Measurements from ENCODE around the gene ANTXR2.
"Not testable (repeated sequence)": the region's sequence is repeated elsewhere in the genome, so short reads cannot be mapped to it uniquely, and the experiment has no call there.

Gene ANTXR2

DNA sequence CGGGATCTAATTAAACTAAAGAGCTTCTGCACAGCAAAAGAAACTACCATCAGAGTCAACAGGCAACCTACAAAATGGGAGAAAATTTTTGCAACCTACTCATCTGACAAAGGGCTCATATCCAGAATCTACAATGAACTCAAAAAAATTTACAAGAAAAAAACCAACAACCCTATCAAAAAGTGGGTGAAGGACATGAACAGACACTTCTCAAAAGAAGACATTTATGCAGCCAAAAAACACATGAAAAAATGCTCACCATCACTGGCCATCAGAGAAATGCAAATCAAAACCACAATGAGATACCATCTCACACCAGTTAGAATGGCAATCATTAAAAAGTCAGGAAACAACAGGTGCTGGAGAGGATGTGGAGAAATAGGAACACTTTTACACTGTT lies 70.5 kb downstream of the ANTXR2 start:
- not testable (repeated sequence) for H3K27ac ChIP-seq (ENCODE audit: low read depth, low read length); H3K79me2 ChIP-seq (ENCODE audit: control insufficient read depth, insufficient read depth, low read length); H3K23ac ChIP-seq (ENCODE audit: low read length); H2BK120ac ChIP-seq (ENCODE audit: low read depth, low read length); H2BK15ac ChIP-seq (replicated peaks; ENCODE audit: low read depth); H4K8ac ChIP-seq (ENCODE audit: low read depth, low read length); H2AK5ac ChIP-seq (ENCODE audit: low read length); H3K18ac ChIP-seq (ENCODE audit: low read length); H3K9ac ChIP-seq (ENCODE audit: low read length); H3K27me3 ChIP-seq (ENCODE audit: insufficient read depth, low read length, poor library complexity); DNase-seq; H4K5ac ChIP-seq (ENCODE audit: low read length); H3K4me3 ChIP-seq (ENCODE audit: low read length); H3K4me1 ChIP-seq (ENCODE audit: control insufficient read depth, low read depth, low read length); H2BK5ac ChIP-seq (ENCODE audit: low read length); H3K4me2 ChIP-seq (ENCODE audit: low read length); H3K79me1 ChIP-seq (ENCODE audit: low read length); H3K36me3 ChIP-seq (ENCODE audit: control insufficient read depth, insufficient read depth, low read length); H3K4ac ChIP-seq (ENCODE audit: low read depth, low read length); H3K56ac ChIP-seq (ENCODE audit: low read length)
- WGBS (ENCODE audit: extremely low coverage, insufficient coverage, low lambda C conversion rate), result no CpG with 5 or more reads among the region's 1 CpG

DNA sequence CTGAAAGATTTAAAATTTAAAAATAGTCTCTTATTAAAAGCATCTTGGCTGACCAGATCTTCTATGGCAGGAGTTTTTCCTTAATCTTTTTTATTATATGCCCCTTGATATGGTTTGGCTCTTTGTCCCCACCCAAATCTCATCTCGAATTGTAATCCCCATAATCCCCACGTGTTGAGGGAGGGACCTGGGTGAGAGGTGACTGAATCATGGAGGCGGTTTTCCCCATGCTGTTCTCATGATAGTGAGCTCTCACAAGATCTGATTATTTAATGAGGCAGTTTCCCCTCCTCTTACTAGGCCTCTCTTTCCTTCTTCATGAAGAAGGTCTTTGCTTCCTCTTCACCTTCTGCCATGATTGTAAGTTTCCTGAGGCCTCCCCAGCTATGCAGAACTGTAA lies 74.0 kb downstream of the ANTXR2 start:
- H2BK15ac ChIP-seq (replicated peaks; ENCODE audit: low read depth); DNase-seq; H2BK120ac ChIP-seq (ENCODE audit: low read depth, low read length); H3K4me3 ChIP-seq (ENCODE audit: low read length); H3K4me2 ChIP-seq (ENCODE audit: low read length); H2BK5ac ChIP-seq (ENCODE audit: low read length); H3K79me2 ChIP-seq (ENCODE audit: control insufficient read depth, insufficient read depth, low read length); H3K4me1 ChIP-seq (ENCODE audit: control insufficient read depth, low read depth, low read length); H3K79me1 ChIP-seq (ENCODE audit: low read length); H3K27ac ChIP-seq (ENCODE audit: low read depth, low read length); H3K56ac ChIP-seq (ENCODE audit: low read length); H3K9ac ChIP-seq (ENCODE audit: low read length); H4K8ac ChIP-seq (ENCODE audit: low read depth, low read length); H4K5ac ChIP-seq (ENCODE audit: low read length); H3K4ac ChIP-seq (ENCODE audit: low read depth, low read length); H3K23ac ChIP-seq (ENCODE audit: low read length); H2AK5ac ChIP-seq (ENCODE audit: low read length); H3K36me3 ChIP-seq (ENCODE audit: control insufficient read depth, insufficient read depth, low read length); H3K18ac ChIP-seq (ENCODE audit: low read length); H3K27me3 ChIP-seq (ENCODE audit: insufficient read depth, low read length, poor library complexity): not testable (repeated sequence)
- WGBS (ENCODE audit: extremely low coverage, insufficient coverage, low lambda C conversion rate), result no CpG with 5 or more reads among the region's 3 CpGs

DNA sequence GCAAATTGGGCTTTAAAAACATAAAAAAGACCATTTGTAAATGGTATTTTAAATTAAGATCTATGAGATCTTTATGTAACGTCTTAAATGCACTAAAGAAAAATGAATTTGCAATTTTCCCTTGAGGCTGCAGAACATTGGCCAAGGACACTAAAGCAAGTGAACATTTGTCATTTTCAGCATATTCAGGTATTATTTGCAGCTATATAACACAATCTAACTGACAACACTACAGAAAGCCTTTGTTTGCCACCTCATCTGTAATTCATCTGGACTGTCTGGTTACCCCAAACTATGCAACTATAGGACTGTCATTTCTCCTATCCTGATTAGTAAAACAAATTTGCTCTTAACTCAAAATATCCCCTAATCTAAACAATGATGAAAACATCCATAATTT lies 74.8 kb downstream of the ANTXR2 start:
- DNase-seq, result no peak
- Histone ChIP-seq H3K4me2 (ENCODE audit: low read length) (no peak overlapping the region), H3K9ac (ENCODE audit: low read length) (no peak overlapping the region), H2AK5ac (ENCODE audit: low read length) (no peak overlapping the region), H2BK5ac (ENCODE audit: low read length) (no peak overlapping the region), H3K79me2 (ENCODE audit: control insufficient read depth, insufficient read depth, low read length) (no peaks in the 10 kb centered on the region), H3K4me1 (ENCODE audit: control insufficient read depth, low read depth, low read length) (no peaks in the 10 kb centered on the region), H3K23ac (ENCODE audit: low read length) (no peak overlapping the region), H2BK120ac (ENCODE audit: low read depth, low read length) (no peak overlapping the region), H4K5ac (ENCODE audit: low read length) (no peak overlapping the region), H3K4me3 (ENCODE audit: low read length) (no peak overlapping the region), H4K8ac (ENCODE audit: low read depth, low read length) (no peak overlapping the region), H3K56ac (ENCODE audit: low read length) (no peak overlapping the region), H3K18ac (ENCODE audit: low read length) (no peak overlapping the region), H3K4ac (ENCODE audit: low read depth, low read length) (no peak overlapping the region), H3K79me1 (ENCODE audit: low read length) (no peaks in the 10 kb centered on the region), H2BK15ac (replicated peaks; ENCODE audit: low read depth) (no peak overlapping the region), H3K27me3 (ENCODE audit: insufficient read depth, low read length, poor library complexity) (no peaks in the 10 kb centered on the region), H3K36me3 (ENCODE audit: control insufficient read depth, insufficient read depth, low read length) (no peaks in the 10 kb centered on the region), H3K27ac (ENCODE audit: low read depth, low read length) (no peak overlapping the region)
- WGBS (ENCODE audit: extremely low coverage, insufficient coverage, low lambda C conversion rate), result no CpG with 5 or more reads among the region's 1 CpG

DNA sequence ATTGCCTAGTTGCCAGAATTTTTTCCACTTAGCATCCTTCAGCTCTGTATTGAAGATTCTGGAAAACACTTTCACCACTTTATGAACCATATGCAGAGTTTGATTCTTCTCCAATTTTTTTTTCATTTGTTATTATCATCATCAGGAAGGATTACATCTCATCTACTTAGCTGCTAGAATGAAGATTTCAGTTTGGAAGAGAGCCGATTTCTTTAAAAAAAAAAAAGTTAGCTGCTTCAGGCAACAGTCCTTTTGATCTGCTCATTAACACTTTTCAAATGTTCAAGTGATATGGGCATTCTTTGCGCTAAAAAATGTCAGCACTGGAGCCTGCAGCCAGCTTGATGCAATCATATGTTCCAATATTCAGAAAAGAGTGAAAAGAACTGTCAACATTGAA lies 76.2 kb downstream of the ANTXR2 start:
- no peak overlapping the region for H3K9ac ChIP-seq (ENCODE audit: low read length)
- H3K27me3 ChIP-seq (ENCODE audit: insufficient read depth, low read length, poor library complexity), result no peaks in the 10 kb centered on the region
- H2BK120ac ChIP-seq (ENCODE audit: low read depth, low read length), result no peak overlapping the region
- no peaks in the 10 kb centered on the region for H3K79me1 ChIP-seq (ENCODE audit: low read length)
- H3K23ac ChIP-seq (ENCODE audit: low read length), result no peak overlapping the region
- no peaks in the 10 kb centered on the region for H3K36me3 ChIP-seq (ENCODE audit: control insufficient read depth, insufficient read depth, low read length)
- H3K4me1 ChIP-seq (ENCODE audit: control insufficient read depth, low read depth, low read length), result no peaks in the 10 kb centered on the region
- H4K5ac ChIP-seq (ENCODE audit: low read length), result no peak overlapping the region
- H3K4ac ChIP-seq (ENCODE audit: low read depth, low read length), result no peak overlapping the region
- no peak overlapping the region for H2AK5ac ChIP-seq (ENCODE audit: low read length)
- no peak for DNase-seq
- no peak overlapping the region for H2BK5ac ChIP-seq (ENCODE audit: low read length)
- no peak overlapping the region for H3K4me2 ChIP-seq (ENCODE audit: low read length)
- H3K18ac ChIP-seq (ENCODE audit: low read length), result no peak overlapping the region
- no peaks in the 10 kb centered on the region for H3K79me2 ChIP-seq (ENCODE audit: control insufficient read depth, insufficient read depth, low read length)
- no peak overlapping the region for H4K8ac ChIP-seq (ENCODE audit: low read depth, low read length)
- no peak overlapping the region for H3K4me3 ChIP-seq (ENCODE audit: low read length)
- H3K56ac ChIP-seq (ENCODE audit: low read length), result no peak overlapping the region
- H3K27ac ChIP-seq (ENCODE audit: low read depth, low read length), result no peak overlapping the region
- H2BK15ac ChIP-seq (replicated peaks; ENCODE audit: low read depth), result no peak overlapping the region
- no CpG with 5 or more reads among the region's 2 CpGs for WGBS (ENCODE audit: extremely low coverage, insufficient coverage, low lambda C conversion rate)

DNA sequence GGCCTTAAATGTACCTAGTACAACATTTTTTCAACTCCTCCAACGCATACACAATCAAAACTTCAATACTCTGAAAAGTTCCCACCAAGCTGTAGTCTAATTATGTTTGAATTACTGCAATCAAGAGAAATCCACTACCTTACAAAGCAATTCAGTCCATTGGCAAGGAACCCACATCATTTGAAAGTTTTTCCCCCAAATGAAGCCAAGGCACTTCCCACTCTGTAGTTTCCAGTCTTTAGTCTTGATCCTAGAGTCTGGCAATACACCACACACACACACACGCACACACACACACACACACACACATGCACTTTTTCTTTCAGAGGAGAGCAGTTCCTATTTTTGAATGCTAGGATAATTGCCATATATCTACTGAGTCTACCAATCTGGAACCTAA lies 79.6 kb downstream of the ANTXR2 start:
- Histone ChIP-seq H3K79me2 (ENCODE audit: control insufficient read depth, insufficient read depth, low read length) (no peaks in the 10 kb centered on the region), H2AK5ac (ENCODE audit: low read length) (no peak overlapping the region), H3K4me2 (ENCODE audit: low read length) (no peak overlapping the region), H3K9ac (ENCODE audit: low read length) (no peak overlapping the region), H3K23ac (ENCODE audit: low read length) (no peak overlapping the region), H3K36me3 (ENCODE audit: control insufficient read depth, insufficient read depth, low read length) (no peaks in the 10 kb centered on the region), H4K8ac (ENCODE audit: low read depth, low read length) (no peak overlapping the region), H2BK5ac (ENCODE audit: low read length) (no peak overlapping the region), H3K4me1 (ENCODE audit: control insufficient read depth, low read depth, low read length) (no peaks in the 10 kb centered on the region), H4K5ac (ENCODE audit: low read length) (no peak overlapping the region), H3K56ac (ENCODE audit: low read length) (no peak overlapping the region), H3K27ac (ENCODE audit: low read depth, low read length) (no peak overlapping the region), H2BK120ac (ENCODE audit: low read depth, low read length) (no peak overlapping the region), H2BK15ac (replicated peaks; ENCODE audit: low read depth) (no peak overlapping the region), H3K4ac (ENCODE audit: low read depth, low read length) (no peak overlapping the region), H3K27me3 (ENCODE audit: insufficient read depth, low read length, poor library complexity) (no peaks in the 10 kb centered on the region), H3K18ac (ENCODE audit: low read length) (no peak overlapping the region), H3K79me1 (ENCODE audit: low read length) (no peaks in the 10 kb centered on the region), H3K4me3 (ENCODE audit: low read length) (no peak overlapping the region)
- no peak for DNase-seq
- WGBS (ENCODE audit: extremely low coverage, insufficient coverage, low lambda C conversion rate), result 100% methylated on average over 1 of the region's 2 CpGs

DNA sequence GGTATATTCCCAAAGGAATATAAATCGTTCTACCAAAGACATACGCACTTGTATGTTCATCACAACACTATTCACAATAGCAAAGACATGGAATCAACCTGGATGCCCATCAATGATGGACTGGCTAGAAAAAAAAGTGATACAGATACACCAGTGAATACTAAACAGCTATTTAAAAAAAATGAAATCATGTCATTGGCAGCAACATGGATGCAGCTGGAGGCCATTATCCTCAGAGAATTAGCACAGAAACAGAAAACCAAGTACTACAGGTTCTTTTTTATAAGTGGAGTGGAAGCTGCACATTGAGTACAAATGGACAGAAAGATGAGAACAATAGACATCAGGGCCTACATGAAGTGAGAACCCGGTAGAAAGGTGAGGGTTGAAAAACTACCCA lies 81.4 kb downstream of the ANTXR2 start:
- H3K27ac ChIP-seq (ENCODE audit: low read depth, low read length), result no peak overlapping the region
- no peaks in the 10 kb centered on the region for H3K36me3 ChIP-seq (ENCODE audit: control insufficient read depth, insufficient read depth, low read length)
- no peaks in the 10 kb centered on the region for H3K4me1 ChIP-seq (ENCODE audit: control insufficient read depth, low read depth, low read length)
- H2BK120ac ChIP-seq (ENCODE audit: low read depth, low read length), result no peak overlapping the region
- H2BK5ac ChIP-seq (ENCODE audit: low read length), result no peak overlapping the region
- H3K79me2 ChIP-seq (ENCODE audit: control insufficient read depth, insufficient read depth, low read length), result no peaks in the 10 kb centered on the region
- no peak overlapping the region for H3K18ac ChIP-seq (ENCODE audit: low read length)
- no peak overlapping the region for H3K4me3 ChIP-seq (ENCODE audit: low read length)
- H4K8ac ChIP-seq (ENCODE audit: low read depth, low read length), result no peak overlapping the region
- H3K4me2 ChIP-seq (ENCODE audit: low read length), result no peak overlapping the region
- no CpG with 5 or more reads among the region's 3 CpGs for WGBS (ENCODE audit: extremely low coverage, insufficient coverage, low lambda C conversion rate)
- DNase-seq, result no peak
- H2BK15ac ChIP-seq (replicated peaks; ENCODE audit: low read depth), result no peak overlapping the region
- no peak overlapping the region for H4K5ac ChIP-seq (ENCODE audit: low read length)
- no peak overlapping the region for H2AK5ac ChIP-seq (ENCODE audit: low read length)
- H3K79me1 ChIP-seq (ENCODE audit: low read length), result no peaks in the 10 kb centered on the region
- no peak overlapping the region for H3K4ac ChIP-seq (ENCODE audit: low read depth, low read length)
- H3K23ac ChIP-seq (ENCODE audit: low read length), result no peak overlapping the region
- no peak overlapping the region for H3K56ac ChIP-seq (ENCODE audit: low read length)
- no peak overlapping the region for H3K9ac ChIP-seq (ENCODE audit: low read length)
- H3K27me3 ChIP-seq (ENCODE audit: insufficient read depth, low read length, poor library complexity), result no peaks in the 10 kb centered on the region
